HFF-Myc (cell line): Measurements from ENCODE around the gene OR2T2.
"Not testable (repeated sequence)": the region's sequence is repeated elsewhere in the genome, so short reads cannot be mapped to it uniquely, and the experiment has no call there.

ENCODE experiments used
- DNase-seq: peaks from one replicate; pipeline ENCODE4 v3.0.0-alpha.2; 2011; ENCODE audit warnings: low read depth; ENCODE audit errors: extremely low read depth
- H3K4me3 ChIP-seq: replicated peaks from 2 replicates; pipeline ENCODE4 v1.5.1; 2011; ENCODE audit warnings: low read depth, mild to moderate bottlenecking, control low read depth, low read length
- TF ChIP-seq, protein P1 (sequence below): IDR thresholded peaks from 2 replicates; pipeline ENCODE4 v1.5.1; 2012; ENCODE audit warnings: mild to moderate bottlenecking, low read depth, low read length, control low read depth; ENCODE audit errors: missing control alignments

The OR2T2 gene

DNA sequence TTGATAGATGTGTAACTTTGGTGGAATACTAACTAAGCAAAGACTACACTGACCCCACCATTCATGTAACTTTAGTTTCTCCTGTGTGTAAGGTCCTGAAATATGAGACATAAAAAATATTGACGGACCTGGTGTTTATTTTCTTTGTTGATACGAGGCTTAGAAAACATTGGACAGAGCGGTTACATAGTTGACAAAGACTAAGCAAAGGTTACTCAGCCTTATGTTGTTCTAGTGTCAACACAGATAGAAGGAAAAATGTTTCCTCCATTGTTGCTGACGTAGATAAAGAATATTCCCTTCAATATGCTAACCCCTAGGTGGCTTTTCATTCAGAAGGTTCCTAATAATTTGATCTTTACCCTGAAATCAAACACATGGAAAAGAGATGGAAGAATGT lies 9.6 kb downstream of the OR2T2 start:
- DNase-seq, H3K4me3 ChIP-seq: not testable (repeated sequence)

DNA sequence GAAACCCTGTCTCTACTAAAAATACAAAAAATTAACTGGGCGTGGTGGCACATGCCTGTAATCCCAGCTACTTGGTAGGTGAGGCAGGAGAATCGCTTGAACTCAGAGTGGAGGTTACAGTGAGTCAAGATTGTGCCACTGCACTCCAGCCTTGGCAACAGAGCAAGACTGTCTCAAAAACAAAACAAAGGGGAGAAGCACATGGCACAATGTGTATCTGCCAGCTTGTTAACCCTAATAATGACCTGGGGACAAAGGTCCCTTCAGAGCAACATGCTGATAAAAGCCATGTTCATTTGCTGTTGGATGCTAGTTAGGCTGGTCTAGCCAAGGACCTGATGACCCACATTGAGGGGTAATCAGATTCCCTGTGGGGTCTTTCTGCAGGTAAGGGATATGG lies 11.2 kb downstream of the OR2T2 start:
- H3K4me3 ChIP-seq, DNase-seq: not testable (repeated sequence)

GRCh38 chr1:248459117-248459516 lies 13.7 kb downstream of the OR2T2 start:
- H3K4me3 ChIP-seq, DNase-seq: not testable (repeated sequence)

GRCh38 chr1:248471154-248471553 lies 25.7 kb downstream of the OR2T2 start:
- no peak overlapping the region for H3K4me3 ChIP-seq
- no peak for DNase-seq
- TF ChIP-seq, protein P1, sequence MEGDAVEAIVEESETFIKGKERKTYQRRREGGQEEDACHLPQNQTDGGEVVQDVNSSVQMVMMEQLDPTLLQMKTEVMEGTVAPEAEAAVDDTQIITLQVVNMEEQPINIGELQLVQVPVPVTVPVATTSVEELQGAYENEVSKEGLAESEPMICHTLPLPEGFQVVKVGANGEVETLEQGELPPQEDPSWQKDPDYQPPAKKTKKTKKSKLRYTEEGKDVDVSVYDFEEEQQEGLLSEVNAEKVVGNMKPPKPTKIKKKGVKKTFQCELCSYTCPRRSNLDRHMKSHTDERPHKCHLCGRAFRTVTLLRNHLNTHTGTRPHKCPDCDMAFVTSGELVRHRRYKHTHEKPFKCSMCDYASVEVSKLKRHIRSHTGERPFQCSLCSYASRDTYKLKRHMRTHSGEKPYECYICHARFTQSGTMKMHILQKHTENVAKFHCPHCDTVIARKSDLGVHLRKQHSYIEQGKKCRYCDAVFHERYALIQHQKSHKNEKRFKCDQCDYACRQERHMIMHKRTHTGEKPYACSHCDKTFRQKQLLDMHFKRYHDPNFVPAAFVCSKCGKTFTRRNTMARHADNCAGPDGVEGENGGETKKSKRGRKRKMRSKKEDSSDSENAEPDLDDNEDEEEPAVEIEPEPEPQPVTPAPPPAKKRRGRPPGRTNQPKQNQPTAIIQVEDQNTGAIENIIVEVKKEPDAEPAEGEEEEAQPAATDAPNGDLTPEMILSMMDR = no peak

DNA sequence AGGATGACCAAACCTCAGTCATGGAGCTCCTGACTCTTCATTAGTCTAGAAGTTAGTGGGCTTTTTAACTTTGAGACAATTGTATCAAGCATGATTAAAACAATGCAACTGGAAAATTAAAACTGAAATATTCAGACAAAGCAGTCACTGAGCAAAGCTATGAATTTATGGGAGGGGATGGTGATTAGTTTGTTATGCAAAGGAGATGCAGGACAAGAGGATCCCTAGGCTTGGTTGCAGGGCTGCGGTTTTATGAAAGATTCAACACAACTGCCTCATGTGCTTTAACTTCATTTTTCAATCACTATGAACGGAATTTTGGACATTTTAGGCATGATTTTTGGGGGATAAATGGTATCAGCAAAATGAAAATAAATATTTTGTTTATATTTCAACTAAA lies 26.7 kb downstream of the OR2T2 start:
- not testable (repeated sequence) for H3K4me3 ChIP-seq, DNase-seq

- not testable (repeated sequence) for DNase-seq, H3K4me3 ChIP-seq
These were observed 27.6 kb downstream of the OR2T2 start, which contains the start of gene OR2T3 for GRCh38 chr1:248473051-248473450. OR2T3 (plus strand) TSS chr1:248473351; CDS start chr1:248473351, 0 bp downstream.

DNA sequence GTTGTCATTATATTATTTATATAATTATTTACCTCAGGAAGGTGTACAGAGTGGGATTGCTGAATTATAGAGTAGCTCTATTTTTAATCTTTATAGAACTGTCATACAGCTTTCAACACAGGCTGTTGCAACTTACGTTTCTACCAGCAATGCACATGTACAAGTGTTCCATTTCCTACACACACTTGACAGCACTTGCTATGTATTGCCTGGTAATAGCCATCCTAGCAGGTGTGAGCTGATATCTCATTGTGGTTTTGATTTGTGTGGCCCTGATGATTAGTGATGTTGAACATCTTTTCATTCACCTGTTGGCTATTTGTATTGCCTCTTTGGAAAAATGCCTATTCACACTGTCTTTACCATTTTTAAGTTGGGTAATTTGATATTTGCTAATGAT lies 30.2 kb downstream of the OR2T2 start:
- DNase-seq, H3K4me3 ChIP-seq: not testable (repeated sequence)

- not testable (repeated sequence) for DNase-seq, H3K4me3 ChIP-seq
These were observed 36.5 kb downstream of the OR2T2 start for GRCh38 chr1:248481686-248482579.

DNA sequence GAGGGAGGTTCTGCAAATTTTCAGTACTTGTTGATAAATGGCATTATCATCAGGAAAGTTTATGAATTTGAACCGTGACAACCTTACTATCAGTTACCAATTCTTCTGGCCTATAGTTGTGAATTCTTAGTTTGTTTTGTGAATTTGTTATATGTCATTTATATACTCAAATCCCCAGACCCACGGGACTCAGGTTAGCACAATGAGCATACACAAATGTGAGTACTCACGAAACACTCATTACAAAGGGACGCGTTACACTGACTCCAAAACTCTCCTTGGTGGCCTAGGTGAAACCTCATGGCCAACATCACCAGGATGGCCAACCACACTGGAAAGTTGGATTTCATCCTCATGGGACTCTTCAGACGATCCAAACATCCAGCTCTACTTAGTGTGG lies 42.9 kb downstream of the OR2T2 start, which contains the start of gene OR2T5:
OR2T5 (plus strand) TSS at position 301 of the 400 bp plus-strand sequence; CDS start at position 301, 0 bp downstream.
- DNase-seq, H3K4me3 ChIP-seq: not testable (repeated sequence)

GRCh38 chr1:248496661-248497060 lies 51.2 kb downstream of the OR2T2 start:
- not testable (repeated sequence) for DNase-seq, H3K4me3 ChIP-seq

- DNase-seq, H3K4me3 ChIP-seq: not testable (repeated sequence)
These were observed 55.0 kb downstream of the OR2T2 start for GRCh38 chr1:248500305-248501035.
